Erythroblast (primary cell): ENCODE results near the gene LNPEP.
"Not testable (repeated sequence)": the region's sequence is repeated elsewhere in the genome, so short reads cannot be mapped to it uniquely, and the experiment has no call there.

Experiments
- DNase-seq, 2 experiments: peaks; one replicate each; lab custom pipeline; 2025; lab: John Stamatoyannopoulos, UW
- GATA1 ChIP-seq: IDR thresholded peaks from 2 replicates; pipeline ENCODE4 v1.6.1; 2011; ENCODE audit warnings: low read depth, mild to moderate bottlenecking, control low read depth, low read length, moderate library complexity
- POLR2A ChIP-seq: IDR thresholded peaks from 2 replicates; pipeline ENCODE4 v1.6.1; 2011; ENCODE audit warnings: mild to moderate bottlenecking, low read length

The LNPEP gene

GRCh38 chr5:96919754-96920197, 16.1 kb upstream of the LNPEP start:
- DNase-seq, result no peak
- TF ChIP-seq POLR2A (no peak), GATA1 (no peak)

- no peak for TF ChIP-seq GATA1
- TF ChIP-seq POLR2A, result no peak
These were observed 15.0 kb upstream of the LNPEP start for GRCh38 chr5:96920744-96921355.

GRCh38 chr5:96922499-96923244, 13.2 kb upstream of the LNPEP start:
- DNase-seq, result no peak
- no peak for TF ChIP-seq GATA1
- TF ChIP-seq POLR2A, result no peak

More at GRCh38 chr5:96920744-96921355, 15.0 kb upstream of the LNPEP start:
- DNase-seq, result no peak

DNA sequence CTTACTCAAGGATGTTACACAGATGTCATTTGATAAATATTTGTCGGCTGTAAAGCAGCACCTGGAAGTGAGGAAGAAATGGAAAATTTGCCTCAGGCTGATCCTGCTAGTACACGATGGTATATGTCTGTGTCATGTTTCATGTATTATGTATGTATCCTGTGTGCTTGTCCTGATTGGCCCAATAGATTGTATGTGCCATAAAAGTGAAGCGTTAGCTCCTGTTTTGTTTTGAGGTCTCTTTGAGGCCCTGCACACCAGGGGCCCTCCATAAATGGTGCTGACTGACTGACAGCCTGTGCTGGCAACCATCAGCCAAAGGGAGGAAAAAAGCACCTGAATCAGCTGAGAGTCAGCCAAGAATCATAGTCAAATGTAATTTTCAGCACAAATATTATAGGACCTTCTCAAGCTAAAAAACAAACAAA, 11.8 kb upstream of the LNPEP start:
- no peak for DNase-seq

GRCh38 chr5:96926276-96926675, 9.6 kb upstream of the LNPEP start:
- no peak for TF ChIP-seq GATA1
- no peak for TF ChIP-seq POLR2A
- no peak for DNase-seq

More for the DNA sequence above, 11.8 kb upstream of the LNPEP start:
- TF ChIP-seq POLR2A (no peak), GATA1 (no peak)

DNA sequence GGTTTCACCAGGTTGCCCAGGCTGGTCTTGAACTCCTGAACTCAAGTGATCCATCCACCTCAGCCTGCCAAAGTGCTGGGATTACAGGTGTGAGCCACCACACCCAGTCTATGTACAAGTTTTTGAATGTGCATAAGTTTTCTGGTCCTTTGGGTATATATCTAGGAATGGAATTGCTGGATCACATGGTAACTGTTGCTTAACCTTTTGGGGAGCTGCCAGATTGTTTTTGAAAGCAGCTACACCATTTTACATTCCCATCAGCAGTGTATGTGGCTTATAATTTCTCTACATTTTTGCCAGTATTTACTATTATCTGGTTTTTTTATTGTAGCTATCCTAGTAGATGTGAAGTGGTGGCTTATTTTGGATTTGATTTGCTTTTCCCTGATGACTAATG, 8.9 kb upstream of the LNPEP start:
- peak in 1 of 2 experiments; percentile 32 for DNase-seq
- no peak for TF ChIP-seq GATA1
- no peak for TF ChIP-seq POLR2A

- TF ChIP-seq GATA1 (no peak), POLR2A (no peak)
- DNase-seq, result peak; percentile 32 to 40
These were observed 6.8 kb upstream of the LNPEP start for GRCh38 chr5:96928931-96929708.

- peak; percentile 83 to 91 for DNase-seq
- TF ChIP-seq POLR2A (no peak), GATA1 (no peak)
These were observed 5.8 kb upstream of the LNPEP start for GRCh38 chr5:96930058-96930457.

DNA sequence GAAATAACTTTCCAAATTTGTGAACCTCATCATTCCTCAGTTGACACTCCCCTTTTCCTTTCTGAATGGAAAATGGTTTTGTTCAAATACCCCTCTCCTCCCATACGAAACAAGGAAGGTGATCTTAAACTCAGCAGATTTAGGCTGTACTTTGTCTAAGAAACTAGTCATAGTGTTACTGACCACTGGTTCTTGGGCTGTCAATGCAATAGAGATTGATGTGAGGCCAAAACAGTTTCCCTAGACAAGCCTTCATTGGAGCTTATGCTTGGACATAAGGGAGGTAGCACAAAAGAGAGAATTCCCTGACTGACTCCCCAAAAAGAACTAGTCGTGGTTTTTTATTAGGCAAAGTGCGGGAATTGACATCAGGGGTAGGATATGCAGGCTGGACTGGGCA, 5.3 kb upstream of the LNPEP start:
- TF ChIP-seq GATA1, result no peak
- TF ChIP-seq POLR2A, result no peak
- DNase-seq, result no peak

- not testable (repeated sequence) for DNase-seq
These were observed 4.8 kb upstream of the LNPEP start for GRCh38 chr5:96931037-96931436.

- TF ChIP-seq POLR2A, result no peak
- TF ChIP-seq GATA1, result no peak
- DNase-seq, result no peak
These were observed 4.3 kb upstream of the LNPEP start for GRCh38 chr5:96931605-96932004.

GRCh38 chr5:96932026-96932425, 3.9 kb upstream of the LNPEP start:
- TF ChIP-seq POLR2A (no peak), GATA1 (no peak)
- no peak for DNase-seq

DNA sequence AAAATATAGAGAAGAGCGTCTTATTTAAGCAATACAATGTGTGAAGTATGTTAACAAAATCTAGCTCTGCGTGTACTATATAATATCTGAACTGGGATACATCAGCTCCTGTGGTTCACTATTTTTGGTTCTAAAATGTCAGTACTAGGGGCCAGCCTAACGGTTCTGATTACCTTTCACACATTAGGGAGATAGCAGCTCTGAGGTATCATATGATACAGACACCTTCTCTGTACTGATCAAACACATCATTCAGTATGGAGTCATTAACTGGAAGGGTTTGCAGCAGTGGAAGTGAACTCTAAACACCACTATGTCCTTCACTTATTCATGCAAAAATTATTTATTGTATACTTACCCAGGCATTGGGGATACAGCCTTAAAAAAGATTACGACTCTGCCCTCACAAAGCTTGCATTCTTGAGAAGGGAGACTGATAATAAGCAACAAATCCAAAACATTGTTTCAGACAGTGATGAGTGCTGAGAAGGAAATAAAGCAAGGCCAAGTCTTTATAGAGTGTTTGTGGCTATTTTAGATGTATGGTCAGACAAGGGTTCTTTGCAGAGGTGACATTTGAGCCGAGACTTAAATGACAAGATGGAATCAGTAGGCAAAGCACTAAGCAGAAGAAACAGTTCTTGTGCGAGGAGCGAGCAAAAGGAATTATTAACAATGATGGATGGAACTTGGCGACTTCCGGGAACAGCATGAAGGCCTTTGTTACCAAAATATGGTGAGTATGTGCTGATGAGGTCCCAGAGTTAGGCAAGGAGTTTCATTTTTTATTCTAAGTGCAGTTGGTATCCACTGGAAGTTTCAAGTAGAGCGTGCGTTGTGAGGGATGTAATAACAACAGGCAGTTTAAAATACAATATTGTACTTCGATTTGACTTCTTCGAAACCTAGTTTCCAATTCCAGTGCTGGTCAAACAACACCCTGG, 1.8 kb upstream of the LNPEP start:
- peak in 1 of 2 experiments; percentile 74 for DNase-seq

More for the DNA sequence above, 1.8 kb upstream of the LNPEP start:
- TF ChIP-seq POLR2A (no peak), GATA1 (no peak)
